GM21390 (cell line): ENCODE results near the gene RECK.
"Not testable (repeated sequence)": the region's sequence is repeated elsewhere in the genome, so short reads cannot be mapped to it uniquely, and the experiment has no call there.

Experiments used
- ATAC-seq: cut with Tn5 transposase; IDR thresholded peaks from one replicate; pipeline ENCODE4 v1.9.1; 2021; ENCODE audit not compliant: unreplicated experiment

RECK gene, protein sequence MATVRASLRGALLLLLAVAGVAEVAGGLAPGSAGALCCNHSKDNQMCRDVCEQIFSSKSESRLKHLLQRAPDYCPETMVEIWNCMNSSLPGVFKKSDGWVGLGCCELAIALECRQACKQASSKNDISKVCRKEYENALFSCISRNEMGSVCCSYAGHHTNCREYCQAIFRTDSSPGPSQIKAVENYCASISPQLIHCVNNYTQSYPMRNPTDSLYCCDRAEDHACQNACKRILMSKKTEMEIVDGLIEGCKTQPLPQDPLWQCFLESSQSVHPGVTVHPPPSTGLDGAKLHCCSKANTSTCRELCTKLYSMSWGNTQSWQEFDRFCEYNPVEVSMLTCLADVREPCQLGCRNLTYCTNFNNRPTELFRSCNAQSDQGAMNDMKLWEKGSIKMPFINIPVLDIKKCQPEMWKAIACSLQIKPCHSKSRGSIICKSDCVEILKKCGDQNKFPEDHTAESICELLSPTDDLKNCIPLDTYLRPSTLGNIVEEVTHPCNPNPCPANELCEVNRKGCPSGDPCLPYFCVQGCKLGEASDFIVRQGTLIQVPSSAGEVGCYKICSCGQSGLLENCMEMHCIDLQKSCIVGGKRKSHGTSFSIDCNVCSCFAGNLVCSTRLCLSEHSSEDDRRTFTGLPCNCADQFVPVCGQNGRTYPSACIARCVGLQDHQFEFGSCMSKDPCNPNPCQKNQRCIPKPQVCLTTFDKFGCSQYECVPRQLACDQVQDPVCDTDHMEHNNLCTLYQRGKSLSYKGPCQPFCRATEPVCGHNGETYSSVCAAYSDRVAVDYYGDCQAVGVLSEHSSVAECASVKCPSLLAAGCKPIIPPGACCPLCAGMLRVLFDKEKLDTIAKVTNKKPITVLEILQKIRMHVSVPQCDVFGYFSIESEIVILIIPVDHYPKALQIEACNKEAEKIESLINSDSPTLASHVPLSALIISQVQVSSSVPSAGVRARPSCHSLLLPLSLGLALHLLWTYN

DNA sequence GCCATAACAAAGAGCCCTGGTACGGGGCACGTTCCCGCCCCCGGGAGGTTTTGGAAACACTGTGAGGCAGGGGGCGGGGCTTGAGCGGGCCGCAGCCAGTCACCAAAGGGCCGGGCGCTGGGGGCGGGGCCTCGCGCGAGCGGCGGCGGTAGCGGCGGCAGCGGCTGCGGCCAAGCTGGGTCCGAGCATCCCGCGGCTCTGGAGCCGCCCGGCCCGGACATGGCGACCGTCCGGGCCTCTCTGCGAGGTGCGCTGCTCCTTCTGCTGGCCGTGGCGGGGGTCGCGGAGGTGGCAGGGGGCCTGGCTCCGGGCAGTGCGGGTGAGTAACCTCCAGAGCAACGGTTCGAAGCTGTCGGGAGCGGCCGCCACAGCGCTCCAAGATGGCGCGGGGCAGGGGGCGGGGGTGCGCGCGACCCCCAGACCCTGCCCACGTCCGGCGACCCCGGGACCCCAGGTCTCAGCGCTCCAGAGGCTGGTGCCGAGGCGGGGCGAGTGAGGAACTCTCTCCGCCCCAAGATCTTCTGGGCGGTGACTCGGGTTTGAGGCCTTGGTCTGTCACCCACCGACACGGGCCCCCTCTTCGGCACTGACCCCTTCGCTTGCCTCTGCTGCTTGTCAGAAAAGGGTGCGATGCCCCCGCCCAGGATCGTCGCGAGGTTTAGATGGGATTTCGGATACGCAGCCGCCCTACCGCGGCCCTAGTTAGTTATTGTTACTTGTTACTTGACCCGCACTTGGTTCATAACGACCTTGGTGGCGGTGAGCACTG, at the start of gene RECK:
RECK (plus strand) TSS at position 134 of the 769 bp plus-strand sequence; CDS start at position 220, 86 bp downstream.
- ATAC-seq = peak; percentile 87

DNA sequence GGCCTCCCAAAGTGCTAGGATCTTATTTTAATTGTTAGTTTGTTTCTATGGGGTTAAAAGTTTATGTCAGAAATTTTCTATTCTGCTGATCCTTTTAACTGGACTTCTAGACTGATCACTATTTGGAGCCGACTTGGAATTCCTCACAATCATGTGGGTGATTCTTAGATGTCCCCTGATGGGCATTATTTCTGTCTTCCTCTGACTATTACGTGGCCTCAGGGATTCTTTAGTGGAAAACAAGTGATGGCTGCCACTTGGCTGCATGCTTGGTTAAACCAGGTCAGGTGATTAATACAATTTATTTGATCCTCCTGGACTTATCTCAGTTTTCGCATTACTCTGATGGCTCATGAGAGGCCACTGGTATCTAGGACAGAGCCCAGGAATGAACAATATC, 46.6 kb upstream of the RECK start:
- no peak for ATAC-seq

DNA sequence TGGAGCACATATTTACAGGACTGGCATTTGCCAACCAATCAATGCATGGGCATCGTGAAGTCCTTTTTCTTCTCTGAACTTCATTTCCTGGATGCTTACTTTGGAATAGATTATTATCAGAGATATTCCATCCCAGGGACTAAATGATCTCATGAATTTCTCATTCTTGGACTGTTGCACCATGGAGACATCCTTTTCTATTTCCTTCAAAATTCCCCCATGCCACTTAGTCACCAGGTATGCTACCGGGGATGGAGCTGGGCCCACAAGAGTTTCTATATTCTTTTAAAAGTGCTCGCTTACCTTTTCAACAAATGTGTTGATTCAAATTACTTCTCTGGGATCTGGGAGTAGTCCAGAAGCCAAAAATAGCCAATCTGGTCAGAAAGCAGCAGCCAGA, 43.6 kb upstream of the RECK start:
- ATAC-seq = not testable (repeated sequence)

DNA sequence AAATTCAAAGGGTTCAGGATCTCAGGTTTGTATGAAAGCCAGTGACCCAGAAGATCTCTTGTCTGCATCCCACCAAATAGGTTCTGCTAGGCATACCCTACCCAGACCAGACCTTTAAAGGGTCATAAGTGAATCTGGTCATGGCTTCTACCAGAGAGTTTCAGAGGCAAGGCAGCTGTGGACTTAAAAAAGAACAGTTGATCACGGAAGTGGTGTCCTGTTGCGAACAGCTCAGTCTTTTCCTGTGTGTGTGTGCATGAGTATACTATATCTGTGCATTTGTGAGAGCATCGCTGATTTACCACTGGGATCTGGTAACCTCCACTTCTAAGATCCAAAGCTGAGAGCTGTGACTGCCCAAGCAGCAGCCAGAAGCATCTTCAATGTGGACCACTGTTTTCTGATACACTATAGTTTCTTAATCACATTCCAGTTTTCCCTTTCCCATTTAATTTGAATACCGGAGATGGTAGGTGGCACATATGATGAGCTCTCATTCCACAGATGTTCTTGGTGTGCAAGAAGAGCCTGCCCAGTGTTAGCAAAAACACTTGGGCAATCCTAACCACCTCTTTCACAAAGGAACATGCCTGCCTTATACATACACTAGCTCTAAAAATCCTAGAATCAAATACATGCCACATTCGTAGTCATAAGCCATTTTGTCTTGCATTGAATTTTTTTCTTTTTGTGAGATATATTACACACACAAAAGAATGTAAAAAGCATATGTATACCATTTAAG, 42.6 kb upstream of the RECK start:
- ATAC-seq = no peak

DNA sequence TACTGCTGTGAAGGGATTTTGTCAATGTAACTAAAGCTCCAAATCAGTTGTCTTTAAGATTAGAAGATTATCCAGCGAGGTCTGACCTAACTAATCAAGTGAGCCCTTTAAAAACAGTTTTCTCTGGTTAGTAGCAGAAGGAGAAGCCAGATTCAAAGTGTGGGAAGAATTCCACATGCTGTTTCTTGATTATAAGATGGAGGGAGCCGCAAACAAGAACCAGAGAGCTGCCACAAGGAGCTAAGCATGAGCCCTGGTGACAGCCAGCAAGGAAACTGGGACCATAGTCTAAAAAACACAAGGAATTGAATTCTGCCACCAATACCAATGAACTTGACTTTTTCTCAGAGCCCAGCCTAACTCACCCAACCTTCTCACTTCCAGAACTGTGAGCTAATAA, 41.8 kb upstream of the RECK start:
- no peak for ATAC-seq

DNA sequence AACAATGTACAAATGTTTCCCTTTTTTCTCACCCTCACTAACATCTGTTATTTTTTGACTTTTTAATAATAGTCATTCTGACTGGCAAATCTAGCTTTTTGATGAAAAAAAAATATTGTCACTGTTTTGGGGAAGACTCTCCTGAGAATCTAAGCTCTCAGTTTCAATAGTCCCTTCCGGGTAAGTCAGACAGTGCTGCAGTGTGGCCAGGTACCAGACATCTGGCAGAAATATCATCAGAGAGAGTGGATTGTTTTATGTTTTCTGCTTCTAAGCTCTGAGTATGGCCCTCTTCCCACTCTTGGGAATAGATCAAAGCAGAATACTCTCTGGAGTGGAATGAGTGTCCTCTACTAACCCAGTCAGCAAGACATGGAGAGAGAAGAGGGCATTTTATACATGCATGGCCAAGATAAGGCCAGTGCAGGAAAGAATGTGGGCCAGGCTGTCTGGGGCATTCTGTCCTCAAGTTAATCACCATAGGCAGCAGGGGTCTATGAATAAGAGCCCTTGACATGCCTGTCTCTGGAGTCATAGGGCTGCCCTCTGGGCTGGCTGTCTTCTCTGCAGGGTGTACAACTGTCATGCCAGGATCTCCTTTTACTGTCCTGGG, 40.2 kb upstream of the RECK start:
- ATAC-seq = no peak

DNA sequence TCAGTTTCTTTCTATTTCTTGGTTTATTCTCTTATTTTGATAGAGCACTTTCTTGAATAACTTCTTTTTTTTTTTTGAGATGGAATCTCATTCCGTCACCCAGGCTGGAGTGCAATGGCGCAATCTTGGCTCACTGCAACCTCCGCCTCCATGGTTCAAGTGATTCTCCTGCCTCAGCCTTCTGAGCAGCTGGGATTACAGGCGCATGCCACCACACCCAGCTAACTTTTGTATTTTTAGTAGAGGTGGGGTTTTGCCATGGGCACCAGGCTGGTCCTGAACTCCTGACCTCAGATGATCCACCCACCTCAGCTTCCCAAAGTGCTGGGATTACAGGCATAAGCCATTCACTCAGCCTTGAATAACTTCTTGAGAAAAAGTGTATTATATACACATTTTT, 39.7 kb upstream of the RECK start:
- not testable (repeated sequence) for ATAC-seq

DNA sequence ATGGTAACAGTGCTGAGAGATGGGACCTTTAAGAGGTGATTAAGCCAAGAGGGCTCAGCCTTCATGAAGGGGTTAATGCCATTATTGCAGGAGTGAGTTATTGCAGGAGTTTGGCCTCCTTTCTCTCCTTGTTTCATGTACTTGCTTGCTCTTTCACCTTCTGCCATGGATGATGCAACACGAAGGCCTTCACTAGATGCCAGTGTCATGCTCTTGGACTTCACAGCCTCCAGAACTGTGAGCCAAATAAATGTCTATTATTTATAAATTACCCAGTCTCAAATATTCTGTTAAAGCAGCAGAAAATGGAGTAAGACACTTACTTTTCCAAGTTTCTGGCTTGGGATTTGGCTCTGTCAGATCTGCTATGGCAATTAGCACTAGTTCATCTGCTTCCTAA, 38.4 kb upstream of the RECK start:
- ATAC-seq = no peak

DNA sequence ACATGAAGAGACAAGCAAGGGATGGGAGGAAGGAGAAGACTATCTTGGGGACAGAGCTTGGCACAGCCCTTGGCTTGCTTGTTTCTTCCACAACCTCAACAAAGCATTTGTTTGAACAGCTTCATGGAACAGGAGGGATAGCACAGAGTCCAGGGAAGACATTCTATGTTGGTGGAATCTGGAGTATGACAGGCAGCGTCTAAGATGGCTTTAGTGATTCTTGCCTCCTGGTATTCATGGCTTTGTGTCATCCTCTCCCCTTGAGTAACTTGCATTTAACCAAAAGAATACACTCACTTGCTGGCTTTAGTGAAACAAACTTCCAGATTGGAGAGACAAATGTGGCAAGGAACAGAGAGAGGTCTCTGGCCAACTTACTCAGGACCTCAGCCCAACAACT, 30.8 kb upstream of the RECK start:
- no peak for ATAC-seq

DNA sequence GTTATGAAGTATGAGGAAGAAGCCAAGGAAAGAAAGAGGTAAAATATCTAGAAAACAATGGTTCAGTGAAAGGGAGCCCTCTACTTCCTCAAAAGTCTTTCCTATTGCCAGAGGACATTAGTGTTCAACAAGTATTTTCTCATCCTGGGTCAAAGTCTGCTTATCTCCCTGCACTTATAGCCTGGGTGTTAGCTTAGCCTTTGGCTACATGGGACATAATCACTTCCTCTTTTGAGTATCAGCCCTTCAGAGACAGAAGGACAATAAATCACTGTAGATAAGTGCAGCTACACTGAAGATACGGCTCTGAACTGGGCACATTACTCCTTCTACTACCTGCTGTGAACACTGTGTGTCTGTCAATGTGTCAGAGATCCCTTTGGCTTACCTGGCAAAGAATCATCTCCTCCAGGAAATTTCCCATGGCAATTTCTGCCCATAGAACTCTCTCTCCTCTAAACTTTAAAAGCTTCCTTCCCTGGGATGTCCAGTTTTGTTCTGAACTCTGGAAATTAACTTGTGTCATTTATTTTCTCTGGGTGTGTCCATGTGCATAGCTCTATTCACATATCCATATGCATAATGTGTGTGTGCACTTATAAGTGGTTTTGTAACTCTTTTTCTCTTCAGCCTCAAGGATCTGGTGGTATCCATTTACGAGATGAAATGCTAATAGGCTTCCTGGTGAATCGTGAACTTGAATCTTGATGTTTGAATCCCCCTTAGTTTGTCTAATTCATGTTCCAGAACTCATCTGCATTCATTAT, 30.0 kb upstream of the RECK start:
- no peak for ATAC-seq

DNA sequence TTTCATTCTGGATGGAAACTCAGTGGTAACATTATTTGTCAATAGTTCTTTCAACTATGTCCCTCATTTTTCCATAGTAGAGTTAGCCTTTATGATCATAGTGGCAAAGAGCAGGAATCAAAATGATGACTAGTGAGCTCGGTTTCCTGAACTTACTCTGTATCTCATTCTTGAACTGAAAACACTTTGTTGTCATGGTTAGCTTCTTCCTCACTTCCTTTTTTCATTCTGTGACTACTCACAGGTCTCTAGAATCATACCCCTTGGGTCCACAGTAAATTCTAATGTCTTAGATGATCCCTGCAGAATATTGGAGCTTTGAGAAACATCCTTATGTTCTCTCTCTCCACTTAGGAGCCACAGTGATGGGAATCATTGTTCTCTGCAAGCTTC, 29.4 kb upstream of the RECK start:
- ATAC-seq = peak; percentile 63

DNA sequence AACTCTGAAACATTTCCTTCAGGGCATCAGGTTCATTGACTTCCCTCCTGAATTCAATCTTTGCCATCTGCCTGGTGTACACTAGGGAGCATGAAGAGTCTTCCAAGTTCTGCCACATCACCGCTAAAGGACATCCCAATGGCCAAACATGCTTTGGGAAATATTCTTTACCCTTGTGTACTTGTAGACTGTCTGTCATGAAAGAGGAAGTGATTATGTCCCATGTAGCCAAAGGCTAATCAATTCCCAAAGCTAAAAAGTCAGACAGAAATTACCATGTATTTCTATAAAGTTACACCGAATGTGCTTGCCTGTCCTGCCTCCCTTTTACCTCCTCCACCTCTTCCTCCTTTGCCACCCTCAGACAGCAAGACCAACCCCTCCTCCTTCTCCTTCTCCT, 28.9 kb upstream of the RECK start:
- ATAC-seq = no peak

DNA sequence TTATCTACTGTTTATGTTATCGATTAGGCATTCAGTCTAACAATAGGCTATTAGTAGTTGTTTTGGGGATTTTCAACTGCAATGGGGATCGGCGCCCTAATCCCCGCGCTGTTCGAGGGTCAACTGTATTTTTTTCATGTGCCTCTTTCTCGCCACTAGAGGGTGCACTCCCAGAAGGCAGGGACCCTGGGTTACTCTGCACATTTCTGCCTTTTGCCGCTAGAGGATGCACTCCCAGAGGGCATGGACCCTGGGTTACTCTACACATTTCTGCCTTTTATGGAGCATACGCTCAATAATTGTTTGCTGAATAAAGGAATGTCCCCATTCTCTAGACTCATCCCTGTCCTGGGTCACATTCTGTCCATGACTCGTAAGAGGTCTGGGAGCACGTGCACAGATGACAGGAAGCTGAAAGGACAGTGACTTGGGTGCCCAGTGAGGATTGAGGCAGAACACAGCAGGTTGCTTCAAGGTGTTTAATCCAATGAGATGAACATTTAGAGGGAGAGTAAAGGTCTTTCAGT, 27.9 kb upstream of the RECK start:
- ATAC-seq = peak; percentile 54

DNA sequence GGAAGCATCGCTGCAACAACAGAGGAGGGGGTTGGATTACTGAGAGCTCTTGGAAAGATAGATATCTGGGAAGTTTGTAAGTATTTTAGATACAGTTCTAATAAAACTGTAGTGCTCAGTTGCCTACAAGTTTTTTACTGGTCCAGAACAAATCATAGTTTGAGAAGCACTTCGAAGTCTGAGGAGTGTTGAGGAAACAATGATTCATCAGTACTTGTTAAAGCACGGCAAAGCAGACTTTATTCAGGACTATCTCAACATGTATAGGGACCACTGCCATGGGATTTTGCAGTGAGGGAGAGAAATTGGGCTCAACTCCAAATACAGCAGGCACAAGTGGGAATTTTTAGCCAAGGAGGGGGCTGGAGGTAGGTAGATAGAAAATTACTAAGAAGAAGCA, 25.3 kb upstream of the RECK start:
- ATAC-seq = no peak

DNA sequence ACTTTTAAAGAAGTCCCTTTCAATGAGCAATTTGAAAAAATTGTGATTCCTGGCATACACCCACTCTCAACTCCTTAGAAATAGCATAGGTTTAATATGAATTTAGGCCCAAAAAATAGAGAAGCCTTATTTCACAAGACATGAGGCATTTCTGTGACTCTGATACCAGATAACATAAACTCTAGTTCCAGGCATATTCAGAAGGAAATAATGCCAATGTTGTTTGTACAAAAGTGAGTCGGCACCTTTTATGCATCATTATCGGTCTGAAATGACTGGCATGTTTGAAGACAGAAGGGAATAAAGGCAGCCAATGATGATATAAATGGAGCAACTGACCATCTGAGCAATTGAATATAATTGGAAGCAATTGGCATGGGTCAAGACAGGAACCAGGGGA, 19.4 kb upstream of the RECK start:
- ATAC-seq = no peak

DNA sequence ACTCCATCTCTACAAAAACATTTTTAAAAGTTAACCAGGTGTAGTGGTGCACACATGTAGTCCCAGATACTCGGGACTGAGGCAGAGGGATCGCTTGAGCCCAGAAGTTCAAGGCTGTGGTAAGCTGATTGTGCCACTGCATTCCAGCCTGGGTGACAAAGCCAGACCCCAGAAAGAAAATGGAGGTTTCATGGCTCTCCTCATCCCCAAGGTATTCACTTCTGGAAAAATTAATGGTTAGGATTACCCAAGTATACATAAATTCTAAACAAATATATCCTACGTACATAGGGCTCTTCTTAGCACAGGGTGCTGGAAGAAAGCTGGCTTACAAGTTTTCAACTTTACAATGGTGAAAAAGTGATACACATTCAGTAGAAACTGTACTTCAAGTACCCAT, 18.6 kb upstream of the RECK start:
- no peak for ATAC-seq

DNA sequence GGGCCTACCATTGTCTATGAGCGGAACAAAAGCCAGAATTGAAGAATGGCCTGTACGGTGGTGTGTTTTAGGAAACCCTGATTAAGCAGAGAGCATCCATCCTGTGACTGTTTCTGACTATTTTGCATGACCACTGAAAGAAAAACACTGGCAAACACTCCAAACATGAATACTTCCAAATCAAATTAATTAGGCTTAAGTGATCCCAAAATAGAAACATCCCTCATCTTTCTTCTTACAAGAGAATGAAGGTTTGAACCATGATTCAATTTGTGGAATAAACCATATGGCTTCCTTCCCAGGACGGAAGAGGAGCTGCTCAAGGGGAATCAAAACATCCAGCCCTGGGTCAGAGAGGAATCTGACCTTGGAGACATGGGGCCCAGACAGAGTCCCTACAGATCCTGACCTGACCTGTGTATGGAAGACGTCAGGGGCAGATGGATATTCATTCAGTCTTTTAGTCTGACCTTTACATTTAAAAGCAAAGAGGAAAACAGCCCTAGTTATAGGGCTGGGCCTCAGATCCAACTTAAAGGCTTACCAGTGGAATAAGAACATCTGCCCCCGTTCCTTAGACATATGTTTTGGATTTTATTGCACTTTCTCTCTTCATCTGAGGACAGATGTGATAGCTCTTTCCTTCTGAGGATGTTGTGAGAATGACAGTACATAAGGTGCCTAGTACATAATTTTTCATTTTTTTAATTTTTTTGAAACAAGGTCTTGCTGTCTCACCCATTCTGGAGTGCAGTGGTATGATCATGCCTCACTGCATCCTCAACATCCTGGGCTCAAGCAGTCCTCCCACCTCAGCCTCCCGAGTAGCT, 17.6 kb upstream of the RECK start:
- ATAC-seq = no peak

DNA sequence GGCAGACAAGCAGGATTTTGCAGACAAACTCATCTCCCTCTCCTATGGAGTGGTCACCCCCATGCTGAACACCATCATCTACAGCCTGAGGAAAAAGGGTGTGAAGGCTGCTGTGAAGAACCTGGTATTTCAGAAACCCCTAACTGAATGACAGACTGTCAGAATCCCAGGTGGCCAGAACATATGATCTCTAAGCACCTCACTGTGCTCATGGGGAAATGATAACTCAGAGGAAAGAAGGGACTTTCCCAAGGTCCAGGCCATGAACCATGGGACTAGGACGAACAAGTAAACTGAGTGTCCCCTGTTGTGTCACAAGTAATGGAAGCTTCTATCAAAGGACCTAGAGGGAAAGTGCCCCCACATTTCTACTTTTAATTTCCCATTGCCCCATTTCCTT, 14.7 kb upstream of the RECK start:
- no peak for ATAC-seq
